Activated CD4-positive, alpha-beta memory T cell treated with anti-CD3 and anti-CD28 coated beads, Interleukin-2, amount 10 ng/mL, durations not matched to agents 7 days and 5 days (primary cell): ENCODE data around the gene CIC. TPM values are rescaled to one million over a fixed set of nuclear protein-coding genes. Genes with fewer than 3 reads are reported as not detected.
A peak's percentile ranks its signal among the peaks of the same experiment; 100 is the strongest.

Source experiments
- CTCF ChIA-PET: fragments of 350-600 bp; sonication (Branson Sonifier 250); formaldehyde crosslinking; loops from one replicate; lab custom pipeline; 2021; ENCODE audit warnings: antibody characterized with exemption, inconsistent platforms; lab: Charles Lee
- POLR2A ChIA-PET: fragments of 350-600 bp; sonication (Branson Sonifier 250); formaldehyde crosslinking; loops from one replicate; lab custom pipeline; 2021; ENCODE audit warnings: antibody characterized with exemption; lab: Charles Lee
- DNase-seq: peaks from one replicate; pipeline ENCODE4 v3.0.0-alpha.2; 2020
- H3K27ac Mint-ChIP-seq: one replicate; pipeline ENCODE4 v1.8.0; 2021; ENCODE audit warnings: mild to moderate bottlenecking, mixed read lengths
- H3K27me3 Mint-ChIP-seq: one replicate; pipeline ENCODE4 v1.8.0; 2021; ENCODE audit warnings: mixed read lengths
- H3K36me3 Mint-ChIP-seq: one replicate; pipeline ENCODE4 v1.8.0; 2021; ENCODE audit warnings: low read depth, mixed read lengths
- H3K4me1 Mint-ChIP-seq: one replicate; pipeline ENCODE4 v1.8.0; 2021; ENCODE audit warnings: mixed read lengths
- H3K4me3 Mint-ChIP-seq: one replicate; pipeline ENCODE4 v1.8.0; 2021; ENCODE audit warnings: mild to moderate bottlenecking, mixed read lengths
- H3K9me3 Mint-ChIP-seq: one replicate; pipeline ENCODE4 v1.8.0; 2021; ENCODE audit warnings: mixed read lengths
- total RNA-seq, 2 experiments: library from RNA; stranded (reverse); gene quantifications; one replicate each; pipeline ENCODE4 v1.2.3, GENCODE V29; 2021

Gene CIC
- total RNA-seq, 2 experiments from 2014 or later, result 86.5 to 88.8 TPM

DNA sequence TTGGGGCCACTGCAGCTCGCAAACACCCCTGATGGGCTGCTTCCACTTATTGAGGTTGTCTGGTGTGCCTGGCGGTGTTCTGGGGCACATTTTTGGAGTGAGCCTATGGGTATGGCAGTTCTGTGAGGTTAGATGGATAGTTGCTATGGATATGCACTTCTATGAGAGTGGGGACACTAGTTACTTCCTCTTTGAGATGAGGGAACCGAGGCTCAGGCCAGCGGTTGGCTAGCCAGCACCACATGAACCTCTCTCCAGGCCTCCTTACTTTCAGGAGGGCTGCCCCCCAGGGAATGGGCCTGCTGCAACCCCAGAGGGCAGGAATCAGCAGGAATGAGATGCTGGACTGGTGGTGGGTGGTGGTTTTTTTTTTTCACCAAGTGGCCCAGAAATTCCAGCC, 19.3 kb downstream of the CIC start:
- DNase-seq, result no peak
- POLR2A ChIA-PET, result interaction anchor here (0.8 to 1.4 kb wide), 2 partner anchors 9 to 68 kb away, joined by 3 to 4 read pairs; partner anchors contain the start of gene ZNF526
- Mint-ChIP-seq H3K4me3 (no peak overlapping the region), H3K27me3 (no peaks in the 10 kb centered on the region), H3K36me3 (peaks cover 42% of the 10 kb centered on the region), H3K4me1 (peaks cover 28% of the 10 kb centered on the region), H3K9me3 (no peaks in the 10 kb centered on the region), H3K27ac (no peak overlapping the region)
- CTCF ChIA-PET, result no interaction called here

DNA sequence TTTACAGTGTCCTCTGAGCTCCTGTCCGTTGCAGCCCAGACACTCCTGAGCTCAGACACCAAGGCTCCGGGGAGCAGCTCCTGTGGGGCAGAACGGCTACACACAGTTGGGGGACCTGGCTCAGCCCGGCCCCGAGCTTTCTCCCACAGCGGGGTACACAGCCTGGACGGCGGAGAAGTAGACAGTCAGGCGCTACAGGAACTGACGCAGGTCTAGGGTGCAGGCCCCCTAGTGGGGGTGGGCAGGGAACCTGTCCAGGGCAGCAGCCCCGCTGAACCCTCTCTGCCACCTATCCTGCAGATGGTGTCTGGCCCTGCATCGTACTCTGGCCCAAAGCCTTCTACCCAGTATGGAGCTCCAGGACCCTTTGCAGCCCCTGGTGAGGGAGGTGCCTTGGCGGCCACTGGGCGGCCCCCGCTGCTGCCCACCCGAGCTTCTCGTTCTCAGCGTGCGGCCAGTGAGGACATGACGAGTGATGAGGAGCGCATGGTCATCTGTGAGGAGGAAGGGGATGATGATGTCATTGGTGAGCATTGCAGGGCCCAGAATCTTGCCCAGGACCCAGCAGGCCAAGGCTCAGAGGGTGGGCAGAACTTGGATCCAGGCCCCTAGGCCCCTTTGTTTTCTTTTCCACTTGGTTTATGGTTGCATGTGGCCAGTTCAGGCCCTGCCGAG, 20.0 kb downstream of the CIC start:
- ChIA-PET CTCF (interaction anchor here (0.6 kb wide), 1 partner anchor 29 kb away, joined by 3 read pairs; no protein-coding TSS in a partner anchor), POLR2A (interaction anchor here (0.8 to 1.4 kb wide), 2 partner anchors 9 to 69 kb away, joined by 3 to 4 read pairs; partner anchors contain the start of gene ZNF526)
- Mint-ChIP-seq H3K9me3 (no peaks in the 10 kb centered on the region), H3K4me3 (no peak overlapping the region), H3K4me1 (peaks cover 28% of the 10 kb centered on the region), H3K36me3 (peaks cover 48% of the 10 kb centered on the region), H3K27ac (no peak overlapping the region), H3K27me3 (no peaks in the 10 kb centered on the region)
- no peak for DNase-seq

DNA sequence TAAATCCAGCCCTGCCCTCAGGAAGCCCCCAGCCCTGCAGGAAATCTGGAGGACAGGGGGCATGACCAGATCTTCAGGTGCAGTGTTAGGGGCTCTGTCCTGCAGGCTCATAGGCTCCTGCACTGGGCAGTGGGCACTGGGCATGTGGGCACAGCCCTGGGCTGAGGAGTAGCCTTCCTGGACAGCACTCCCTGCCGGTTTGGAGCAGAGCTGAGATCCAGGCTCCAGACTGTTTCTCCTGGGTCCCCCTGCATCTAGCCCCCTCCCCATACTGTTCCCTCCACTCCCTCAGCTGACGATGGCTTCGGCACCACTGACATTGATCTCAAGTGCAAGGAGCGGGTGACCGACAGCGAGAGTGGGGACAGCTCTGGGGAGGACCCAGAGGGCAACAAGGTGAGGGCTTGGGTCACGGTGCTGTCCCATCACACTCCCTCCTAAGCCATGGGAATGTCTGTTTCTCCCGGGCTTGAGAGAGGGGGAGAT, 20.5 kb downstream of the CIC start:
- peaks cover 53% of the 10 kb centered on the region for H3K36me3 Mint-ChIP-seq
- H3K4me3 Mint-ChIP-seq, result no peak overlapping the region
- H3K27ac Mint-ChIP-seq, result no peak overlapping the region
- H3K9me3 Mint-ChIP-seq, result no peaks in the 10 kb centered on the region
- no peak for DNase-seq
- ChIA-PET CTCF (interaction anchor here (0.6 kb wide), 1 partner anchor 29 kb away, joined by 3 read pairs; no protein-coding TSS in a partner anchor), POLR2A (interaction anchor here (1.4 kb wide), 1 partner anchor 69 kb away, joined by 4 read pairs; the partner anchor contains the start of gene ZNF526)
- no peaks in the 10 kb centered on the region for H3K27me3 Mint-ChIP-seq
- H3K4me1 Mint-ChIP-seq, result peaks cover 28% of the 10 kb centered on the region

DNA sequence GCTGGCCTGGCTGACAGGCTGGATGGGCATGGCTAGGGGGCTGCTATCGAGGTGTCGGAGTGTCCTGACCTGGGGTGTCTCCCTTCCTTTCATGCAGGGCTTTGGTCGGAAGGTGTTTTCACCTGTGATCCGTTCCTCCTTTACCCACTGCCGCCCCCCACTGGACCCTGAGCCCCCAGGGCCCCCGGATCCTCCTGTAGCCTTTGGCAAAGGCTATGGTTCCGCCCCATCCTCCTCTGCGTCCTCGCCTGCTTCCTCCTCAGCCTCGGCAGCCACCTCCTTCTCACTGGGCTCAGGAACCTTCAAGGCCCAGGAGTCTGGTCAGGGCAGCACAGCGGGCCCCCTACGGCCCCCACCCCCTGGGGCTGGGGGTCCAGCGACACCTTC, 21.1 kb downstream of the CIC start:
- no peaks in the 10 kb centered on the region for H3K9me3 Mint-ChIP-seq

DNA sequence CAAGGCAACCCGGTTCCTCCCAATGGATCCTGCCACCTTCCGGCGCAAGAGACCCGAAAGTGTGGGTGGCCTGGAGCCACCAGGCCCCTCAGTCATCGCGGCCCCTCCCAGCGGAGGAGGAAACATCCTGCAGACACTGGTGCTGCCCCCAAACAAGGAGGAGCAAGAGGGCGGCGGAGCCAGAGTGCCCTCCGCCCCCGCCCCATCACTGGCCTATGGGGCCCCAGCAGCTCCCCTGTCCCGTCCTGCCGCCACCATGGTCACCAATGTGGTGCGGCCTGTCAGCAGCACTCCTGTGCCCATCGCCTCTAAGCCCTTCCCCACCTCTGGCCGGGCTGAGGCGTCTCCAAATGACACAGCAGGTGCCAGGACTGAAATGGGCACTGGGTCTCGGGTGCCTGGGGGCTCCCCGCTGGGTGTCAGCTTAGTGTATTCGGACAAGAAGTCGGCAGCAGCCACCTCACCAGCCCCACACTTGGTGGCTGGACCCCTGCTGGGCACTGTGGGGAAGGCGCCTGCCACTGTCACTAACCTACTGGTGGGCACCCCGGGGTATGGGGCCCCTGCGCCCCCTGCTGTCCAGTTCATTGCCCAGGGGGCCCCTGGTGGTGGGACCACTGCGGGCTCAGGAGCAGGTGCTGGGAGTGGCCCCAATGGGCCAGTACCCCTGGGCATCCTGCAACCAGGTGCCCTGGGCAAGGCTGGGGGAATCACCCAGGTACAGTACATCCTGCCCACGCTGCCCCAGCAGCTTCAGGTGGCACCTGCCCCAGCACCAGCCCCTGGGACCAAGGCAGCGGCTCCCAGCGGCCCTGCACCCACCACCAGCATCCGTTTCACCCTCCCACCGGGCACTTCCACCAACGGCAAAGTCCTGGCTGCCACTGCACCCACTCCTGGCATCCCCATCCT, 21.7 kb downstream of the CIC start:
- Mint-ChIP-seq H3K27me3 (no peaks in the 10 kb centered on the region), H3K36me3 (peaks cover 53% of the 10 kb centered on the region), H3K27ac (no peak overlapping the region), H3K4me1 (peaks cover 16% of the 10 kb centered on the region), H3K9me3 (no peaks in the 10 kb centered on the region), H3K4me3 (no peak overlapping the region)
- peak; percentile 51 for DNase-seq
- ChIA-PET CTCF (no interaction called here), POLR2A (no interaction called here)

More for the DNA sequence above, 21.1 kb downstream of the CIC start:
- CTCF ChIA-PET, result no interaction called here
- no peak for DNase-seq
- H3K27me3 Mint-ChIP-seq, result no peaks in the 10 kb centered on the region
- POLR2A ChIA-PET, result no interaction called here
- H3K4me1 Mint-ChIP-seq, result peaks cover 23% of the 10 kb centered on the region
- H3K36me3 Mint-ChIP-seq, result peaks cover 51% of the 10 kb centered on the region
- no peak overlapping the region for H3K27ac Mint-ChIP-seq
- H3K4me3 Mint-ChIP-seq, result no peak overlapping the region

DNA sequence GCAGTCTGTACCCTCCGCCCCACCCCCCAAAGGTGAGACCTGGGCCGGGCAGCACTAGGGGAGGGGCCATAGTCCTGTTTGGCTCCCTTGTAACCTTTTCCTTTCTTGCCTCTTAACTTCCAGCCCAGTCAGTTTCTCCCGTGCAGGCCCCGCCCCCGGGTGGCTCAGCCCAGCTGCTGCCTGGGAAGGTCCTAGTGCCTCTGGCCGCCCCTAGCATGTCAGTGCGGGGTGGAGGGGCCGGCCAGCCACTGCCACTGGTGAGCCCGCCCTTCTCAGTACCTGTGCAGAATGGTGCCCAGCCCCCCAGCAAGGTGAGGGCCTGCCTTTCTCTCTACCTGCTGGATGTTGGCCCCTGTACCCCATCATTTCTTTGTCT, 22.4 kb downstream of the CIC start:
- DNase-seq, result no peak
- CTCF ChIA-PET, result no interaction called here
- H3K4me3 Mint-ChIP-seq, result no peak overlapping the region
- POLR2A ChIA-PET, result no interaction called here
- H3K4me1 Mint-ChIP-seq, result peaks cover 10% of the 10 kb centered on the region
- no peak overlapping the region for H3K27ac Mint-ChIP-seq
- no peaks in the 10 kb centered on the region for H3K9me3 Mint-ChIP-seq
- H3K27me3 Mint-ChIP-seq, result no peaks in the 10 kb centered on the region
- H3K36me3 Mint-ChIP-seq, result peaks cover 48% of the 10 kb centered on the region

DNA sequence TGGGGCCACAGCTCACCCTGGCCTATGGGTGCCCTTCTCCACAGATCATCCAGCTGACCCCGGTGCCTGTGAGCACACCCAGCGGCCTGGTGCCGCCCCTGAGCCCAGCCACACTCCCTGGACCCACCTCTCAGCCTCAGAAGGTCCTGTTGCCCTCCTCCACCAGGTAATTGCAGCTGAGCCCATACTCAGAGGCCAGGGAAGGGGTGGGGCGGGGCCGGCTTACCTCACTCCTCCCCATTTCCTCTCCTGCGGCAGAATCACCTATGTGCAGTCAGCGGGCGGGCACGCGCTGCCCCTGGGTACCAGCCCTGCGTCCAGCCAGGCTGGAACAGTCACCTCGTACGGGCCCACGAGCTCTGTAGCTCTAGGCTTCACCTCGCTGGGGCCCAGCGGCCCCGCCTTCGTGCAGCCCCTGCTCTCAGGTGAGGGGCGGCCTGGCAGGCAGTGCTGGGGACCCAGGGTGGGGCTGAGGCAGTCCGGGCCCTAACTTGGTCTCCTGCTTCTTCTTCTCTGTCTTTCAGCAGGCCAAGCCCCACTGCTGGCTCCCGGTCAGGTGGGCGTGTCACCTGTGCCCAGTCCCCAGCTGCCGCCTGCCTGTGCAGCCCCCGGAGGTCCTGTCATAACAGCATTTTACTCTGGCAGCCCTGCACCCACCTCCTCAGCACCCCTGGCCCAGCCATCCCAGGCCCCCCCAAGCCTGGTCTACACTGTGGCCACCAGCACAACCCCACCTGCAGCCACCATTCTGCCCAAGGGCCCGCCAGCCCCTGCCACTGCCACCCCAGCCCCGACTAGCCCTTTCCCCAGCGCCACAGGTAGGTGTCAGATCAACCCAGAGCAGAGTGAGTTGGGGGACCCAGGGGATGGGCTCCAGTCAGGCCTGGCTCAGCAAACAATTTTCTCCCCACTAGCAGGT, 23.2 kb downstream of the CIC start:
- Mint-ChIP-seq H3K4me1 (peaks cover 10% of the 10 kb centered on the region), H3K36me3 (peaks cover 51% of the 10 kb centered on the region), H3K27me3 (no peaks in the 10 kb centered on the region), H3K27ac (no peak overlapping the region), H3K4me3 (no peak overlapping the region), H3K9me3 (no peaks in the 10 kb centered on the region)
- no peak for DNase-seq
- ChIA-PET CTCF (interaction anchor here (1.1 to 1.3 kb wide), 2 partner anchors 160 to 161 kb away, joined by 3 to 4 read pairs; partner anchors contain the start of gene POU2F2), POLR2A (no interaction called here)

DNA sequence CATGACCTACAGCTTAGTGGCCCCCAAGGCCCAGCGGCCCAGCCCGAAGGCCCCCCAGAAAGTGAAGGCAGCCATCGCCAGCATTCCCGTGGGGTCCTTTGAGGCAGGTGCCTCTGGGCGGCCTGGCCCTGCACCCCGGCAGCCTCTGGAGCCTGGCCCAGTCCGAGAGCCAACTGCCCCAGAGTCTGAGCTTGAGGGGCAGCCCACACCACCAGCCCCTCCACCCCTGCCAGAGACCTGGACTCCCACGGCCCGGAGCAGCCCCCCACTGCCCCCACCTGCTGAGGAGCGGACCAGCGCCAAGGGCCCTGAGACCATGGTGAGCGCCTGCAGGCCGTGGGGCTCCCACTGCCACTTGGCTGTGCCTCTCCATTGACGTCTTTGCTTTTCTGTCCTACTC, 23.9 kb downstream of the CIC start:
- ChIA-PET POLR2A (no interaction called here), CTCF (interaction anchor here (1.1 to 1.3 kb wide), 2 partner anchors 160 to 162 kb away, joined by 3 to 4 read pairs; partner anchors contain the start of gene POU2F2)
- Mint-ChIP-seq H3K4me3 (no peak overlapping the region), H3K27ac (no peak overlapping the region), H3K4me1 (peaks cover 10% of the 10 kb centered on the region), H3K27me3 (no peaks in the 10 kb centered on the region), H3K9me3 (no peaks in the 10 kb centered on the region), H3K36me3 (peaks cover 47% of the 10 kb centered on the region)
- DNase-seq, result no peak

DNA sequence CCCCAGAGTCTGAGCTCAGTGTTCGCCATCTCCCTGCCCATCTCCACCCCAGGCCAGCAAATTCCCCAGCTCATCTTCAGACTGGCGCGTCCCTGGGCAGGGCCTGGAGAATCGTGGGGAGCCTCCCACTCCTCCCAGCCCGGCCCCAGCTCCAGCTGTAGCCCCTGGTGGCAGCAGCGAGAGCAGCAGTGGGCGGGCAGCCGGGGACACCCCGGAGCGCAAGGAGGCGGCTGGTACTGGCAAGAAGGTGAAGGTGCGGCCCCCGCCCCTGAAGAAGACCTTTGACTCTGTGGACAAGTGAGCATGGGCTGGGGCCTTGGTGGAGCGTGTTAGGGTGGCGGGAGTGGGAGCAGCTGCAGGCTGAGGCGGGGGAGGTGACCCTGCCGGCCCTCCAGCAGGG, 24.5 kb downstream of the CIC start:
- ChIA-PET CTCF (interaction anchor here (1.1 kb wide), 1 partner anchor 162 kb away, joined by 3 read pairs; no protein-coding TSS in a partner anchor), POLR2A (no interaction called here)
- Mint-ChIP-seq H3K36me3 (peaks cover 47% of the 10 kb centered on the region), H3K27me3 (no peaks in the 10 kb centered on the region), H3K4me3 (no peak overlapping the region), H3K9me3 (no peaks in the 10 kb centered on the region), H3K27ac (no peak overlapping the region), H3K4me1 (peaks cover 10% of the 10 kb centered on the region)
- DNase-seq, result no peak

DNA sequence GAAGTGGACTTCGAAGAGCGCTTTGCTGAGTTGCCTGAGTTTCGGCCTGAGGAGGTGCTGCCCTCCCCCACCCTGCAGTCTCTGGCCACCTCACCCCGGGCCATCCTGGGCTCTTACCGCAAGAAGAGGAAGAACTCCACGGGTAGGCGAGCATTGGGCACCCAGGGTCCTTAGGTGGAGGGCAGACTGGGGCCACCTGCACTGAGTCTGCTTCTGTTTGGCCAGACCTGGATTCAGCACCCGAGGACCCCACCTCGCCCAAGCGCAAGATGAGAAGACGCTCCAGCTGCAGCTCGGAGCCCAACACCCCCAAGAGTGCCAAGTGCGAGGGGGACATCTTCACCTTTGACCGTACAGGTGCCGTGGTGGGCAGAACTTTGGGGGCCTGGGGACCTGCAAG, 24.9 kb downstream of the CIC start:
- H3K36me3 Mint-ChIP-seq, result peaks cover 47% of the 10 kb centered on the region
- H3K4me3 Mint-ChIP-seq, result no peak overlapping the region
- DNase-seq, result no peak
- no peaks in the 10 kb centered on the region for H3K27me3 Mint-ChIP-seq
- CTCF ChIA-PET, result no interaction called here
- POLR2A ChIA-PET, result no interaction called here
- H3K4me1 Mint-ChIP-seq, result peaks cover 10% of the 10 kb centered on the region
- H3K9me3 Mint-ChIP-seq, result no peaks in the 10 kb centered on the region
- H3K27ac Mint-ChIP-seq, result no peak overlapping the region

DNA sequence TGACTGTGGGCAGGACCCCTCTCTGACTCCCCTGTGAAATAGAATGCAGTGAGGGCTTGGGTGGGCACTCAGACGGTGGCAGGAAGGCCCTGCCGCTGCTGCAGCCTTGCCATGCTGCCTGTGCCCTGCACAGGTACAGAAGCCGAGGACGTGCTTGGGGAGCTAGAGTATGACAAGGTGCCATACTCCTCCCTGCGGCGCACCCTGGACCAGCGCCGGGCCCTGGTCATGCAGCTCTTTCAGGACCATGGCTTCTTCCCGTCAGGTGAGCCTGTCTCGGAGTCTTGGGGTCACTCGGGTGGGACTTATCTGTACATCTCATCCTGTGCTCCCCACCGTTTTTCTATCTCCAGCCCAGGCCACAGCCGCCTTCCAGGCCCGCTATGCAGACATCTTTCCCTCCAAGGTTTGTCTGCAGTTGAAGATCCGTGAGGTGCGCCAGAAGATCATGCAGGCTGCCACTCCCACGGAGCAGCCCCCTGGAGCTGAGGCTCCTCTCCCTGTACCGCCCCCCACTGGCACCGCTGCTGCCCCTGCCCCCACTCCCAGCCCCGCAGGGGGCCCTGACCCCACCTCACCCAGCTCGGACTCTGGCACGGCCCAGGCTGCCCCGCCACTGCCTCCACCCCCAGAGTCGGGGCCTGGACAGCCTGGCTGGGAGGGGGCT, 25.6 kb downstream of the CIC start:
- Mint-ChIP-seq H3K36me3 (peaks cover 43% of the 10 kb centered on the region), H3K4me3 (no peak overlapping the region), H3K9me3 (no peaks in the 10 kb centered on the region), H3K27ac (no peak overlapping the region), H3K4me1 (peaks cover 10% of the 10 kb centered on the region), H3K27me3 (no peaks in the 10 kb centered on the region)
- POLR2A ChIA-PET, result interaction anchor here (0.6 to 1.4 kb wide), 3 partner anchors 10 to 14 kb away, joined by 3 to 4 read pairs (median 3); no protein-coding TSS in a partner anchor
- no peak for DNase-seq
- CTCF ChIA-PET, result interaction anchor here (0.5 to 1.3 kb wide), 4 partner anchors 10 to 186 kb away, joined by 3 to 4 read pairs (median 4); partner anchors contain the start of gene POU2F2
